ENCODE results near the gene VPS36.
"Not testable (repeated sequence)": the region's sequence is repeated elsewhere in the genome, so short reads cannot be mapped to it uniquely, and the experiment has no call there.

VPS36 gene, protein sequence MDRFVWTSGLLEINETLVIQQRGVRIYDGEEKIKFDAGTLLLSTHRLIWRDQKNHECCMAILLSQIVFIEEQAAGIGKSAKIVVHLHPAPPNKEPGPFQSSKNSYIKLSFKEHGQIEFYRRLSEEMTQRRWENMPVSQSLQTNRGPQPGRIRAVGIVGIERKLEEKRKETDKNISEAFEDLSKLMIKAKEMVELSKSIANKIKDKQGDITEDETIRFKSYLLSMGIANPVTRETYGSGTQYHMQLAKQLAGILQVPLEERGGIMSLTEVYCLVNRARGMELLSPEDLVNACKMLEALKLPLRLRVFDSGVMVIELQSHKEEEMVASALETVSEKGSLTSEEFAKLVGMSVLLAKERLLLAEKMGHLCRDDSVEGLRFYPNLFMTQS

DNA sequence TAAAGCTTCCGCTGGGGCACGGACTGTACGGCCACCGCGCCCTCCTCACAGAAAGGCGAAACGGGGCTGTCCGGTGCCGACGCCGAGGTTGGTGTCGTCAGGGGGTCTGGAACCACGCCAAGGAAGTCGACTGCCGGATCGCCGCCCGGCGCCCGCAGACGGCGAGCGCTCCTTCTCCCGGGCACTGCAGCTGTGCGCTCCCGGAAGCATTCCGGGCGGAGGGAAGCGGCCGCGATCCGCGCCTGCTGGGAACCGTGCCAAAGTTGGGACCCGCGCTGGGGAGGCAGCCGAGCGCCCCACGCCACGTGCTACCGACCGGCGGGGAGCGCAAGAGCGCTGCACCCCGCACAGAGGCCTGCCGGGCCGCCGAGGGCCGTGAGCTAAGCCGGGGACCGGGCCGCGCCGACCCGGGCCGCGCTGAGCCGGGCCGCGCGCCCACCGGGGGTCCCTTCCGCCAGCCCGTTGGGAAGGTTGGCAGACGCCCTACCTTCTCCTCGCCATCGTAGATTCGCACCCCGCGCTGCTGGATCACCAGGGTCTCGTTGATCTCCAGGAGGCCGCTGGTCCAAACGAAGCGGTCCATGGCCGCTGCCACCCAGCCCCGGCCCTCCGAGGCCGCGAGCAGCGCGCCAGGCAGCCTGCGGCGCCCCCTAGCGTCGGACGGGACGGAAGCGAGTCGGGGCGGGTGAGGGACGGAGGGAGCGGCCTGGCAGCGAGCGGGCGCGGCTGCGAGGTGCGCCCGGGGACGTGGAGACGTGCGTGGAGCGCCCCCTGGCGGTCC lies at the start of gene VPS36:
Gene VPS36, minus strand, starts transcription at position 623 of the 781 bp plus-strand sequence. Its CDS starts 40 bp downstream, at position 583.
- peak; percentile 95 to 96 (median 96) for DNase-seq

DNA sequence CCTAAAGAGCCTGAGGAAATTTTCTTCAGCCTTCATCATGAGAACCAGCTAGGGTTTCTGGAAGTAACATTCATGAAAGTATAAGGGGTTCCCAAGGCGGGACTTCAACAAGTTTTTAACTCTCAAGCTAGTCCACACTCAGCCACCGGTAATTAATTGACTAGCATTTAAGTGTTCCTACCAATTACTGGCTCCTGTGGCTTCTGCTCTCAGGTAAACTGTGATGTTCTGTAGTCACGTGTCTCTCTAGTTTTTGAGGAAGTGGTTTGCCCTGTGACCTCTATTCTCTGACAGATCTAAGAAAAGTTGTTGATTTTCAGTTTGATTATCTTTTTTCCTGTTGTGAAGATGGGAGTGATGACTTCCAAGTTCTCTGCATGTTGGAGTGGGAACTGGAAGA lies 47.5 kb upstream of the VPS36 start:
- not testable (repeated sequence) for DNase-seq

DNA sequence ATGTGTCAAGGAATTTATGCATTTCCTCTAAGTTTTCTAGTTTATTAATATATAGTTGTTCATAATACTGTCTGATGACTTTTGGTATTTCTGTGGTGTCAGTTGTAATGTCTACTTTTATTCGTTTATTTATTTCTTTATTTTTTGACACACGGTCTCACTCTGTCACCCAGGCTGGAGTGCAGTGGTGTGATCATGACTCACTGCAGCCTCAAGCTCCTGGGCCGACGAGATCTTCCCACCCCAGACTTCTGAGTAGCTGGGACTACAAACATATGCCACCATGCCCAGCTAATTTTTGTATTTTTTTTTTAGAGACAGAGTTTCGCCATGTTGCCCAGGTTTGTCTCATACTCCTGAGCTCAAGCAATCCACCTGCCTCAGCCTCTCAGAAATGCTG lies 43.8 kb upstream of the VPS36 start:
- not testable (repeated sequence) for DNase-seq

DNA sequence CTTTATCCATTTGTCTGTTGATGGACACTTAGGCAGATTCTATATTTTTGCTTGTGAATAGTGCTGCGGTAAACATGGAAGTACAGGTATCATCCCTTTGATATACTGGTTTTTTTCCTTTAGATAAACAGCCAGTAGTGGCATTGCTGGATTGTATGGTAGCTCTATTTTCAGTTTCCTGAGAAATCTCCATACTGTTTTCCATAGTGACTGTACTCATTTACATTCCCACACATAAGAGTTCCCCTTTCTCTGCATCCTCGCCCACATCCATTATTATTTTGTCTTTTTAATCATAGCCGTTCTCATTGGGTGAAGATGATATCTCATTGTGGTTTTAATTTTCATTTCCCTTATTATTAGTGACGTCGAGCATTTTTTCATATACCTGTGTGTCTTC lies 40.6 kb upstream of the VPS36 start:
- not testable (repeated sequence) for DNase-seq

DNA sequence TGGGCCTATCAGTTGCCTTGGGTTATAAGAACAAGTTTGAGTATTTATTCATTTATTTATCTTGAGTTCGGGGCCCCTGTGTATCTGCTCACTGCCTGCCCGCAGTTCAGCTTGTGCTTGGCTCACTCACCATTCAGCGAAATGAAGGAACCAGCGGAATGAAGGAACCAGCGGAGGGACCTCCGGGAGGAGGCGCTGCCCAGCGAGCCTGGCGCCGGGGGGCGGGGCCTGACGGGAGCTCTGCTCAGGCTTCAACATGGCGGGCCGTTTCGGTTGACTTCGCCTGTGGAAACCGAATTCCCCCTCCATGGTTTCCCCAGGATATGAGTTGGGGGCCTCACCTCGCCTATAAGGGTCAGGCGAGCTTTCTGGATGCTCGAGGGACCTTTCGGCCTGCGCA lies 38.3 kb upstream of the VPS36 start:
- not testable (repeated sequence) for DNase-seq

DNA sequence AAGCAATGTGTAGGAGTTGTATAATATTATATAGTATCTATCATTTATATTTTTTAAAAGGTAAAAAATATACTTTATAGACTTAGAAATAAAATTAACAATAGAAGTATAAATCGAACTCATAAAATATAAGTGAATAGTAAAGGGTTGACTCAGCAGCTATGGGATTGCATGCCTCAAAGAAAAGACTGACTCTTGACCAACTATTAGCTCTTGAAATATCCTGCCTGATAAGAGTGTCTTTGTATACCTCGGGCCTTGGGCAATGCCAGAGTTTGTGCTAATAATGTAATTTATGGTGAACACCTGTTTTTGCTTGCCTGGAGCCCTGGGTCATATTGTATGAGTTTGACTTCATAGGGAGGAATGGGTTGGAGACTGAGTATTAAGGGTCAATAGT lies 36.6 kb upstream of the VPS36 start:
- not testable (repeated sequence) for DNase-seq

DNA sequence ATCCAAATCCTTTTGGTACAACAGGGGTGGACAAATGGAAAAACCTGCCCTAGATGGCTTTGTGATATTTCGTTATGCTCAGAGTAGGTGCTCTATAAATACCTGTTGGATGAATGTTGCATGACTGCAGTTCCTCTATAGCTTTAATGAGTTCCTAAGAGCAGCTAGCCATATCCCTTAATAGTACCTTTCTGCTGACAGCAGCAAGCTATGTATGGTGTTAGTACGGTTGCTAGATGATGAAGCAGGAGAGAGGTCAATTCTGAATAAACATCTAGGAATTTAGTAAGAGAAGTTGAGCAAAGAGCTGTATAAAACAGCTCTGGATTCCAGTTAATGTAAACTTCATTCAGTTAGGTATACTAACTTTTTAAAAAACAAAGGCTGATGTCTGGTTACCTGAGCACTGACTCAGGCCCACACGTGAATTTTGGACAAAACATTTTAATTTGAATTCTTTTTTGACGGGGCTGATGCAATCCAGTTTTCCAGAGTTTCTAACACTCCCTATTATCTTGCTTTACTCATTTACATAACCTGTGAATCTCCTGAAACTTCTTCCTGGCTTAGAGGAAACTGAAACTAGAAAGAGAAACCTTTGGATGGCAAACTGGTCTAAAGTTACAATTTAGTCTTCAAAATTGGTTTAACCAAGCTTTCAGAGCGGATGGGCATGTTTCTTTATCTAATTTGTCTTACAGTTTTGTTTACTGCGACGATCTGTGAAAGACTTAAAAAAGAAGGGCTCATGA lies 30.4 kb upstream of the VPS36 start:
- not testable (repeated sequence) for DNase-seq

DNA sequence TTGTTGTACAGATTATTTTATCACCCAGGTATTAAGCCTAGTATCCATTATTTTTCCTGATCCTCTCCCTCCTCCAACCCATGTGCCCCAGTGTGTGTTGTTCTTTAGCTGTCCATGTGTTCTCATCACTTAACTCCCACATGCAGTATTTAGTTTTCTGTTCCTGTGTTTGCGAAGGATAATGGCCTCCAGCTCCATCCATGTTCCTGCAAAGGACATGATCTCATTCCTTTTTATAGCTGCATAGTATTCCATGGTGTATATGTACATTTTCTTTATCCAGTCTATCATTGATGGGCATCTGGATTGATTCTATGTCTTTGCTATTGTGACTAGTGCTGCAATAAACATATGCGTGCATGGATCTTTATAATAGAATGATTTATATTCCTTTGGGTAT lies 18.1 kb upstream of the VPS36 start:
- DNase-seq: not testable (repeated sequence)

DNA sequence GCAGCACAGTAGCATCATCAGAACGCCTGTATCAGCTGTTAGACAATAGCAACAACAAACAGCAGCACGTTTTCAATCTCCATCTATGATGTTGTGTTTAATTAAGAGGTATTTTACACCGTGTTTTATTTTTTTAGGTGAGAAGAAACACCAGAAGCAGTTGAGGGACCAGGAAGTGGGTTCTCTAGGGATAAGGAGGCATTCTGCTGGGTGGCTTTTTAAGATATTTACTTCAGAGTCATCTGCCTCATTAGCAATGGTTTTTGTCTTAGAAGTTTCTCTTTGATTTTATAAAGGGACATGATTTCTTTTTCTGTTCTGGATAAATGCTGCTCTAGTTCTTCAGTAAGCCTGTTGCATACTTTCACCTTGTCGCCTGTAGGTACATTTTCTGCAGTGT lies 13.1 kb upstream of the VPS36 start:
- no peak for DNase-seq

DNA sequence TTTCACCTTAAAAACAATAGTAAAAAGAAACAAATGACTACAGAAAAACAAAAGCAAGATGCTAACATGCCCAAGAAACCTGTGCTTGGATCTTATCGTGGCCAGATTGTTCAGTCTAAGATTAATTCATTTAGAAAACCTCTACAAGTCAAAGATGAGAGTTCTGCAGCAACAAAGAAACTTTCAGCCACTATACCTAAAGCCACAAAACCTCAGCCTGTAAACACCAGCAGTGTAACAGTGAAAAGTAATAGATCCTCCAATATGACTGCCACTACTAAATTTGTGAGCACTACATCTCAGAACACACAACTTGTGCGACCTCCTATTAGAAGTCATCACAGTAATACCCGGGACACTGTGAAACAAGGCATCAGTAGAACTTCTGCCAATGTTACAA lies 10.8 kb upstream of the VPS36 start:
- DNase-seq: no peak

DNA sequence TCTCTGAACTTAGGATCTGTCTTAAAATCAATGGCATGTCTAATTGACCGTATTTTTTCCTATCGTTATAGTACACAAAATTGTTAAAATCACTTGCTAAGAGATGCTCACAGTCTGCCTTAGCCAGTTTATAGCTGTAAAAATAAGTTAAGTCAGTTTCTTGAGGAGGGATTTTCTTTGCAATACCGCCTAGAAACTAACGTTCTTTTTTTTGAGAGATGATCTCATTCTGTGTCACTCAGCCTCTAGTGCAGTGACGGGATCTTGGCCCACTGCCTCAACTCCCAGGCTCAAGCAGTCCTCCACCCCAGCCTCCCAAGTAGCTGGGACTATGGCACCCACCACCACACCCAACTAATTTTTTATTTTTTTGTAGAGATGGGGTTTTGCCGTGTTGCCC lies 9.2 kb upstream of the VPS36 start:
- DNase-seq: no peak

DNA sequence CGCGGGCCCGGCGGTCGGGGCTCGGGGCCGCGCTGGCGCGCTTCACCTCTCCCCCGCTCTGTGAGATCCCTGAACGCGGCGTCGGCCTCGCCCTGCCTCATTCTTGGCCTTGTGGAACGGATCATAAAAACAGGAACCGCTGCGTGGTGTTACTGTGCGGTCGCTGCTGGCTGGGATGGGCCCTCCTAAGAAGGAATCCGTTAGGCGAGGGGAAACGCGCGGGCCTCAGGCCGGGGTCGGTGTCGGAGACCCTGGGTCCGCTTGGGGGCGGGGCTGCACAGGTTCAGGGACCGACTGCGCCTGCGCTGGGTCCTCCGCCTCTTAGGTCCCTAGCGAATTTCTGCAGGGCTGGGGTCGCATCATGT lies 5.2 kb upstream of the VPS36 start:
- peak; percentile 58 to 65 (median 62) for DNase-seq

DNA sequence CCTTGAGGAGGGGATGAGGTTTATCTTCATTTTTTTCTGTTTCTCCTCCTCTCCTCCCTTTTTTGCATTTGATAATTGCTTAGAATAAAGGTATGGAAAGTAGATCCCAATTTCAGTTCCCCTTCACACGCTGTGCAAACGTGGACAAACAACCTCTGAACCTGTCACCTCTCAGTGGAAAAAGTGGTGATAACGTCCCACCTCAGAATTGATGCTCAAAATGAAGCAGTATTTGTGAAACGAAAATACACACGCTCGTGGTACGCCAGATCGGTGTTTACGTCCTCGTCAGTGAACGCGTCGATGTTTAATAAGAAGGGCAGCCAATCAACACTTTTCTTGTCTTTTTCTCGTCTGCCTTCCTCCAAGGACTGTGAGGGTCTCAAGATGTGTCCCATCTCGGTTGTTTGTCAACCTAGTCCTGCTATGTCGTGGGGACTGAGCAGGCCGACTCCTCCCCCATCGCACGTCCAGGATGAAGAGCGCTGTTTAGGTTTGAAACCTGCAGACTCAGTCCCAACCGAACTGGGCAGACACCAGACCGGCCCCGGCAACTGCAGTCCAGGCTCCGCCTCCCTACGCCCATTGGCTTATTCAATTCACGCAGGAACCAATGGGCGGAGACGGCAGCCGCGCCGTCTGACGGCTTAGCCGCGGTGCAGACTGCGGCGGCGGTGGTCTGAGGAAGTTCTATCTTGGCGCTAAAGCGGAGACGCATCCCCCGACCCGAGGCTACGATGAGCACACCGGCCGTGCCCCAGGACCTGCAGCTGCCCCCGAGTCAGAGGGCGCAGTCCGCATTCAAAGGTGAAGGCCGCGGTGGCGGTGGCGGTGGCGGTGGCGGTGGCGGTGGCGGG lies 4.6 kb upstream of the VPS36 start, which contains the start of gene CKAP2:
Gene CKAP2, plus strand, starts transcription at position 659 of the 857 bp plus-strand sequence. Its CDS starts 79 bp downstream, at position 738.
- peak; percentile 75 to 92 (median 86) for DNase-seq

DNA sequence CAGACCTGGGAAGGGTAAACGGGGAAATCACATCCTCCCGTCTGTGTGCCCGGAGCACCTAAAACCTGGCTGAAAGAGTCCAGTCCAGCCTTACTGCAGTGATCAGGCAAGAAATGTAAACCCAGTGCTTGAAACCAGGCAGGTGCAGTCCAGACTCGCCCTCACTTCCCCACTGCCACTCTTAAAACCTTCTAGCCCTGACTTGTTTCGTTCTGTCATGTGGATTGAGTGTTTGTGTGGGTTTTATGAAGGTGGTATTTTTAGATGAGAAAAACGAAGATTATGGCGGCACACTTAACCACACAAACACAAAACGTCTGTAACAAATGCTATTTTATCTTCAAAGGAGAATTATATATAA lies 4.0 kb upstream of the VPS36 start:
- no peak for DNase-seq

DNA sequence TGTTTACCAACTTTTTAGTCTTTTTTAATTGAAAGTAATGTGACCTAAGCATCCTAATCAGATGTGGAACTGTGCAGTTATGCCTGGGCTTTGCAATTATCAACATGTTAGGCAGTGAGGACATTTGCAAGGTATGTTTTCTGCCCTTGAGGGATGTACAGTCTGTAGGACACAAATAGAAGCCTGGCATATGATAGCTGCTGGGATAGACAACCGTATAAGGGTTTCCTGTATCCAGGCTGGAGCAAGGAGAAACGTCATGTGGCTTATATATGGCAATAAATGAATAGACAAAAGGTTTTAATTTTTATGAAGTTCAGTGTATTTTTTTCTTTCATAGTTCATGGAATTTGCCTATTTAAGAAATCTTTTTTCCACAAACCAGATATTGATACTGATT lies 2.0 kb upstream of the VPS36 start:
- DNase-seq: no peak

DNA sequence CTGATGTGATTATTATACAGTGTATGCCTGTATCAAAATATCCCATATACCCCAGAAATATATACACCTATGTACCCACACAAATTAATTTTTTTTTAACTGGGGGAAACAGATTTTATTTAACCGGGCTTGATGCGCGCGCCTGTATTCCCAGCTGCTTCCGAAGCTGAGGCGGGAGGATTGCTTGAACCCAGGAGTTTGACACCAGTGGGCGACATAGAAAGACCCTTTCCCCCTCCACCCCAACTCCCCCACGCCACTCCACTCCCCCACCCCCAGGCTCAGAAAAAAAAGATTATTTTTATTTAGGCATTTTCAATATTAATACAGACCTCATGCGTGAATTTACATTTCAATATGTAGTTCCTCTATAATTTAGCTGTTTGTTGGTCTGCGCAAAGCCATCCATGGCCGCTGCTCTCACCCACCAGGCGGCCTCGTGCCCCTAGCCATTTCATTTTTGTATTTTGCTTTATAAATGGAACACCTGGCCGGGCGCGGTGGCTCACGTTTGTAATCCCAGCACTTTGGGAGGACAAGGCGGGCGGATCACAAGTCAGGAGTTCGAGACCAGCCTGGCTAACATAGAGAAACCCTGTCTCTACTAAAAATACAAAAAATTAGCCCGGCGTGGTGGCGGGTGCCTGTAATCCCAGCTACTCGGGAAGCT lies 836 bp upstream of the VPS36 start:
- no peak for DNase-seq

DNA sequence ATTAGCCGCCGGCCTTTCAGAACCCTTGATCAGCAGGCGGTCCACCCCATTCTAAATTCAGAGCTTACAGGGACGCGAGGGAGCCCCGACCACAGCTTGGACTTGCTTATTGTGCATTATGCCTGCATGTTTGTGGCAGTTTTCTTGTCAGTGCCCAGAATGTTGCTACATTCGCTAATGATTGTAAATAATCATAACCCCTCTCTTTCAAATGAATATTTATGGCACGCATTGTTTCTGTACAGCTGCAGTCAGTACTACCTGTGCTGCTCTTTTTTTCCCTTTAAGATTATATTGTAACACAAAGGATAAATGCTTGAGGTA lies 321 bp upstream of the VPS36 start:
- DNase-seq: no peak

DNA sequence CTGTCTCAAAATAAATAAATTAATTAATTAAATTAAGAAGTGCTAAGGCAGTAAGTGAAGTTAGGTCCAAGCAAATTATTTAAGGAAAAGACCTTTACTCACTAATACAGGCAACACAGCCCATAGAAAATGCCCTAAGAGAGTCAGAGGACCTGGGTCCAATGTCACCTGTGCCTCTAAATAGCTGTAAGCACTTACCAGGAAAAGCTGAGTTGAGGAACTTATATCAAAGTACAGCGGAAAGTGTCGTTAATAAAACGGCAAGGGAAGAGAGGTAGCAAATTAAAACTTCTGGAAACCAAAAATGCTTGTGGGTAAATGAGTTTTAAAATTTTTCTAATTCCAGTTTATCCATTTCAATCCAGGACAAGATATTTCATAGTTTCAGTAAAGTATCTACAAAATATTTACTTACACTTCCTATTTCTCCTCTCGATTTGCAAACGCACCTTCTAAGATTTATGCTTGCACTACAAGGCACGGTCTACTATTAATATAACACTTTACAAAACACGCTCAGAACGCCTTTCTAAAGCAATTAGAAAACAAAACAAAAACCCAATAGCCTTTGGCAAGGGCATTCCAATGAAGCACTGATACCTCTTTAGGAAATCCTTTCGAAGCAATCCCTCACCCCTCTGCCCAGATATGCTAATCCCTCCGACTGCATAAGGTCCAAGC lies 963 bp downstream of the VPS36 start:
- no peak for DNase-seq

DNA sequence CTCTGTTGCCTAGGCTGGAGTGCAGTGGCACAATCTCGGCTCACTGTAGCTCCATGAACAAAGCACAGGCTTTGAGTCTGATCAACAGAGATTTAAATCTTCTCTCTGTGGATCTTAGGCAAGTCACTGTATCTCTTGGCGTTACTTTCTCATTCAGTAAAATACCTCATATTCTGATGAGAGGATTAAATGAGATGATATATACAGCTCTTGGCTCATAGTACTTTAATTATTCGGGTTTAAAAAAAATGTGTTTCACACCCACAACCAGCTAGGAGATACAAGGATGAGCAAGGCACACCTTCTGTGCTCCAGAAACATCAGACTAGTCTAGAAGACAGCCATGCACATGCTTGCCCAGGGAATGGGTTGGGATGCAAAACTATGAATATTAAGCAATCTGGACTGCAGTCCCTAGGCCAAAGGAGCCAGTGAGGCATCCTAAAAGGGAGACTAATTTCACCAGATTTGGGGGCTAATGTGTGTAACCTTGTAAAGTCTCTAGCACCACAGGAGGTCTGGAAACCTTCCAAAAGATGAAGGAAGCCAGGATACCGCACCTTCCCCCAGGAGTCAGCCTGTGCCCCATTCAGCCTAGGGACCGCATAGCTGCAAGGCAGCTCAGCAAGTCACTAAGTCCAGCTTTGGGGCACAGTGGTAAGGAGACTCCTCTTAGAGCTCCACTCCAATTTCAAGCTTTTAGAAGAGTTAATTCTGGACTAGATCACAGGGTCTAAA lies 2.5 kb downstream of the VPS36 start:
- DNase-seq: no peak

DNA sequence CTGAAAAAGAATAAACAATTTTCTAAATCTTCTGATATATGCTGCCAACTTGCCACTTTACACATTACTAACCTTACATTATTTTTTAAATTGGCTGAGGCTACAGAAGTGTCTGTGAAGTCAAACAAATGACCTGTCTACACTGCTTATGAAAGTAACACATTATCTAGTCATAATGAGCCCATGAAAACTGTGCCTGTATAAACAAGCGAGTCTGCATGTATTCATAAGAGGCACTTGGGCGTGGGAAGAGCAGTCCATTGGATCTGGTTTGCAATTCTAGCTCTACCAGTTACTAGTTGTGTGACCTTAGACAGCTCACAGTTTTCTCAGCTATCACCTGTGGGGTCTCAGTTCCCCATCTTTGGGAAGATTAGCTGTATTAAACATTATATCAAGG lies 3.1 kb downstream of the VPS36 start:
- no peak for DNase-seq

DNA sequence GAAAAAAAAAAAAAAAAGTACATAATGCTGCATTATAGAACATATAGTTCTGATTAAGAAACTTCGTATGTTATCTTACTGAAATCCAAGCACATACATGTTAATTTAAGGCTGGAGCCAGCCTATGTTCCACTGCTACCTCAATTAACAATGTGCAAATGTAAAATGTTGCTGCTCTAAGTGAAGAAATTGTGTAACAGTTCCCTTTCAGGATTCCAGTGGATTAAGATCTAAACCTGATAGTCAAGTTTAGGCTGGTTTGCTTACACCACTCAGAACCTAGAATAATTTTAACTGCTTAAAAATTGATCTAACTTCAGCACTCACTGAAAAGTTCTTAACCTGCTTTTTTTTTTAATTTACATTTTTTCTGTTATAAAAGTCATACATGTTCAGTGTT lies 4.2 kb downstream of the VPS36 start:
- DNase-seq: no peak

Measured in activated CD4-positive, CD25-positive, alpha-beta regulatory T cell (primary cell).